CD4-positive, alpha-beta T cell (primary cell): Measurements from ENCODE around the gene YKT6. TPM values are rescaled to one million over a fixed set of nuclear protein-coding genes. Genes with fewer than 3 reads are reported as not detected.
A peak's percentile ranks its signal among the peaks of the same experiment; 100 is the strongest.

Source experiments
- ATAC-seq: fragments of 200-7000 bp; cut with Tn5 transposase; one replicate; pipeline ENCODE4 v1.10.0; 2022; ENCODE audit warnings: mild to moderate bottlenecking; ENCODE audit not compliant: poor library complexity
- CTCF ChIA-PET: fragments of 350-600 bp; sonication (Branson Sonifier 250); formaldehyde crosslinking; loops from one replicate; lab custom pipeline; 2021; ENCODE audit warnings: antibody characterized with exemption, inconsistent platforms; lab: Charles Lee
- POLR2A ChIA-PET: fragments of 350-600 bp; sonication (Branson Sonifier 250); formaldehyde crosslinking; loops from one replicate; lab custom pipeline; 2021; ENCODE audit warnings: antibody characterized with exemption, inconsistent platforms; lab: Charles Lee
- DNase-seq, 14 experiments: peaks; one replicate each; pipeline ENCODE4 v3.0.0-alpha.2; 2013 to 2020; ENCODE audit warnings: mixed read lengths in 2 of 14
- H3K27ac ChIP-seq, 2 donors: one replicate each; pipeline versions ENCODE4 v1.5.1 to v1.7.0; 2013; ENCODE audit warnings: low read length in 2 of 2, low read depth in 1 of 2, mild to moderate bottlenecking in 1 of 2
- H3K27me3 ChIP-seq, 2 experiments: 1 replicate in 1 of 2; 2 replicates in 1 of 2; pipeline versions ENCODE4 v1.6.1 to v1.7.0; 2013; ENCODE audit warnings: low read length in 2 of 2, control low read depth in 1 of 2, mild to moderate bottlenecking in 1 of 2, moderate library complexity in 1 of 2; ENCODE audit not compliant: insufficient read depth in 2 of 2, control insufficient read depth in 1 of 2
- H3K36me3 ChIP-seq: one replicate; pipeline ENCODE4 v1.6.1; 2013; ENCODE audit warnings: low read length, control low read depth; ENCODE audit not compliant: insufficient read depth
- H3K4me1 ChIP-seq: one replicate; pipeline ENCODE4 v1.6.1; 2013; ENCODE audit warnings: low read length, control low read depth; ENCODE audit not compliant: insufficient read depth
- H3K4me3 ChIP-seq: one replicate; pipeline ENCODE4 v1.5.1; 2013; ENCODE audit warnings: mild to moderate bottlenecking, low read length, moderate library complexity
- H3K9me3 ChIP-seq, 2 experiments: 1 replicate in 1 of 2; 2 replicates in 1 of 2; pipeline versions ENCODE4 v1.6.1 to v1.7.0; 2013; ENCODE audit warnings: low read length in 2 of 2, mild to moderate bottlenecking in 2 of 2, control low read depth in 1 of 2, moderate library complexity in 1 of 2; ENCODE audit not compliant: control insufficient read depth in 1 of 2, insufficient read depth in 1 of 2
- H3K27ac Mint-ChIP-seq: one replicate; pipeline ENCODE4 v1.8.0; 2020; ENCODE audit warnings: mixed read lengths
- H3K27me3 Mint-ChIP-seq: one replicate; pipeline ENCODE4 v1.8.0; 2021; ENCODE audit warnings: mixed read lengths
- H3K36me3 Mint-ChIP-seq: one replicate; pipeline ENCODE4 v1.8.0; 2021; ENCODE audit warnings: low read depth, mixed read lengths
- H3K4me1 Mint-ChIP-seq: one replicate; pipeline ENCODE4 v1.8.0; 2021; ENCODE audit warnings: low read depth, mixed read lengths
- H3K4me3 Mint-ChIP-seq: one replicate; pipeline ENCODE4 v1.8.0; 2020; ENCODE audit warnings: mild to moderate bottlenecking, mixed read lengths
- H3K9me3 Mint-ChIP-seq: one replicate; pipeline ENCODE4 v1.8.0; 2020; ENCODE audit warnings: mixed read lengths
- CTCF ChIP-seq: fragments of 200-600 bp; IDR thresholded peaks from one replicate; pipeline ENCODE4 v1.8.0; 2022; ENCODE audit warnings: antibody characterized with exemption, mild to moderate bottlenecking
- intact Hi-C, 2 experiments: fragments of 100-400 bp; cut with DNase I in 1 of 2; cut with micrococcal nuclease in 1 of 2; formaldehyde crosslinking; loops; one replicate each; pipeline versions ENCODE4 v1.15.1 to v1.9.0; 2023 to 2025; cut with DNase I, micrococcal nuclease
- total RNA-seq, 174 experiments: library from RNA in 2 of 174; stranded (reverse) in 2 of 174; gene quantifications; one replicate each; pipeline ENCODE4 v1.2.3 and lab custom pipeline; 2021 to 2026

Gene YKT6
- total RNA-seq, 2 experiments from 2014 or later, result 85.0 to 86.4 TPM

GRCh38 chr7:44213206-44213876 is 12.6 kb downstream of the YKT6 start:
- H3K27me3 ChIP-seq, result no peaks in the 10 kb centered on the region
- H3K4me1 Mint-ChIP-seq, result no peaks in the 10 kb centered on the region
- H3K9me3 Mint-ChIP-seq, result no peaks in the 10 kb centered on the region
- no peaks in the 10 kb centered on the region for H3K9me3 ChIP-seq
- H3K4me3 Mint-ChIP-seq, result no peak overlapping the region
- H3K27ac Mint-ChIP-seq, result no peak overlapping the region
- no peak overlapping the region for H3K4me3 ChIP-seq
- intact Hi-C loops, result no loop called here
- no peak for TF ChIP-seq CTCF
- H3K27ac ChIP-seq, result no peak overlapping the region
- peaks cover 52% of the 10 kb centered on the region for H3K36me3 Mint-ChIP-seq
- no peaks in the 10 kb centered on the region for H3K4me1 ChIP-seq
- peak; percentile 8 for ATAC-seq
- peaks cover 53% of the 10 kb centered on the region for H3K36me3 ChIP-seq
- no peak for DNase-seq
- CTCF ChIA-PET, result no interaction called here
- POLR2A ChIA-PET, result interaction anchor here (1.3 kb wide), 1 partner anchor 277 kb away, joined by 3 read pairs; no protein-coding TSS in a partner anchor
- no peaks in the 10 kb centered on the region for H3K27me3 Mint-ChIP-seq

DNA sequence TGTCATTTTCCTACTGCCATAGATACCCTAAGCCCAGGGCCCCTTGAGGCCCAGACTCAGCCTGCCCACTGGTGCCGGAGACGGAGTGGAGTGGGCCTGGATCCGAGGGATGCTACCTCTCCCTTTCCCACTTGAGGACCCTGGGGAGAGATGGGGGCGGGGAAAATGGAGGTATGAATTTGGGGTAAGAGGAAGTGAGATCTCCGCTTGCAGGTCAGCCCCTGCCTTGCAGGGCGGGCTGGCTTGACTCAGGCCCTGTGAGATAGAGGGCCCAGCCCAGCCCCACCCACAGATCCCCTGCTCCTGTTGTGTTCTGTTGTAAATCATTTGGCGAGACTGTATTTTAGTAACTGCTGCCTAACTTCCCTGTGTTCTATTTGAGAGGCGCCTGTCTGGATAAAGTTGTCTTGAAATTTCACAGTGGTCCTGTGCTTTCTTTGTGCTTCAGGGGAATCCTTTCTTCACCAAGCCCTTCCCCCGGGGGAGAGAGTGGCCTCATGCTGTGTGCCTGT is 13.2 kb downstream of the YKT6 start:
- H3K4me3 ChIP-seq, result no peak overlapping the region
- H3K36me3 Mint-ChIP-seq, result peaks cover 46% of the 10 kb centered on the region
- no peak for TF ChIP-seq CTCF
- ATAC-seq (no peak), DNase-seq (no peak)
- no peaks in the 10 kb centered on the region for H3K27me3 Mint-ChIP-seq
- no peaks in the 10 kb centered on the region for H3K9me3 Mint-ChIP-seq
- H3K4me1 ChIP-seq, result no peaks in the 10 kb centered on the region
- H3K4me3 Mint-ChIP-seq, result no peak overlapping the region
- peaks cover 47% of the 10 kb centered on the region for H3K36me3 ChIP-seq
- ChIA-PET CTCF (no interaction called here), POLR2A (no interaction called here)
- H3K4me1 Mint-ChIP-seq, result no peaks in the 10 kb centered on the region
- H3K27ac Mint-ChIP-seq, result peak overlapping the region; percentile 50
- intact Hi-C loops, result no loop called here
- no peak overlapping the region for H3K27ac ChIP-seq
- H3K27me3 ChIP-seq, result no peaks in the 10 kb centered on the region
- H3K9me3 ChIP-seq, result peaks cover 0 to 2% of the 10 kb centered on the region in 2 experiments

DNA sequence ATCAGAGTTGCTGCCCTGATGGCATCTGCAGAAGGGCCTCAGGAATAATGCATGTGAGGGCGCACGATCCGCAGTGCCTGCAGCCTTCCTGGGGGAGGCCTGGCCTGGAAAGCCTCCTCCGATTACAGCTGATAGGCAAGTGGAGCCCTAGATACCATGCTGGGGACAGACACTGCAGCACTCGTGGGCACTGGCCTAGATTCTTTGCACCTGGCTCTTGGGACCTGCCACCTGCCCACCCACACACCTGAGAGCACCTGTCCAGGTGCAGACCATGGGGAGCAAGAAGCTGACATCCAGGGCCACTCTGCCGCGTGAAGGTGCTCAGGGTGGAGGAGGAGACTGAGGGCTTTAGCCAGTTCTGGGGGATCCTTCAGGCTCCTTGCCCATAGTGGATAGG is 14.8 kb downstream of the YKT6 start:
- Mint-ChIP-seq H3K27me3 (no peaks in the 10 kb centered on the region), H3K9me3 (no peaks in the 10 kb centered on the region), H3K4me1 (no peaks in the 10 kb centered on the region), H3K27ac (no peak overlapping the region), H3K36me3 (peaks cover 32% of the 10 kb centered on the region), H3K4me3 (no peak overlapping the region)
- ChIA-PET CTCF (no interaction called here), POLR2A (interaction anchor here (0.5 kb wide), 1 partner anchor 281 kb away, joined by 3 read pairs; no protein-coding TSS in a partner anchor)
- Histone ChIP-seq H3K36me3 (peaks cover 31% of the 10 kb centered on the region), H3K9me3 (peaks cover 0 to 8% of the 10 kb centered on the region in 2 experiments), H3K27ac (no peak overlapping the region), H3K4me3 (no peak overlapping the region), H3K27me3 (no peaks in the 10 kb centered on the region), H3K4me1 (no peaks in the 10 kb centered on the region)
- no peak for TF ChIP-seq CTCF
- no peak for ATAC-seq
- intact Hi-C loops, result no loop called here
- no peak for DNase-seq
